AG09319 (cell line): ENCODE measurements around the gene SCN4A.

Experiments
- DNase-seq: peaks from one replicate; pipeline ENCODE4 v3.0.0-alpha.2; 2010; ENCODE audit warnings: low read depth; ENCODE audit errors: extremely low read depth
- TF ChIP-seq, protein P1 (sequence below): IDR thresholded peaks from 2 replicates; pipeline ENCODE4 v1.5.1; 2011; ENCODE audit warnings: low read depth, mild to moderate bottlenecking, inconsistent platforms, low read length, moderate library complexity

Gene SCN4A

DNA sequence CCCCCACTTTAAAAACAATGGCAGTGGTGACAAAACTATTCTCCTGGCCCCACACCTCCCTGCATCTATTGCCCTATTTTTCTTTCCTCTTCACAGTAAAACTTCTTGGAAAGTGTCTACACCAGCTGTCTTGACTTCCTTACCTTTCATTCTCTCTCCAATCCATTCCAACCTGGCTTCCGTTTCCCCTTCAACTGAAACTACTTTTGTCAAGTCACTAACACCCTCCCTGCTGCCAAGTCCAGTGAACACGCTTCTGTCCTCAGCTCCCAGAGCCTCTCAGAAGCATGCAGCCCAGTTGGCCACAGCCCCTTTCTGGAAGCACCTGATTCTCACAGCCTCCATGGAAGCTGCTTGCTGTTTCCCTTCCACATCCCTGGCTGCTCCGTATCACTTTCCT is 4.0 kb upstream of the SCN4A start:
- TF ChIP-seq, protein P1, sequence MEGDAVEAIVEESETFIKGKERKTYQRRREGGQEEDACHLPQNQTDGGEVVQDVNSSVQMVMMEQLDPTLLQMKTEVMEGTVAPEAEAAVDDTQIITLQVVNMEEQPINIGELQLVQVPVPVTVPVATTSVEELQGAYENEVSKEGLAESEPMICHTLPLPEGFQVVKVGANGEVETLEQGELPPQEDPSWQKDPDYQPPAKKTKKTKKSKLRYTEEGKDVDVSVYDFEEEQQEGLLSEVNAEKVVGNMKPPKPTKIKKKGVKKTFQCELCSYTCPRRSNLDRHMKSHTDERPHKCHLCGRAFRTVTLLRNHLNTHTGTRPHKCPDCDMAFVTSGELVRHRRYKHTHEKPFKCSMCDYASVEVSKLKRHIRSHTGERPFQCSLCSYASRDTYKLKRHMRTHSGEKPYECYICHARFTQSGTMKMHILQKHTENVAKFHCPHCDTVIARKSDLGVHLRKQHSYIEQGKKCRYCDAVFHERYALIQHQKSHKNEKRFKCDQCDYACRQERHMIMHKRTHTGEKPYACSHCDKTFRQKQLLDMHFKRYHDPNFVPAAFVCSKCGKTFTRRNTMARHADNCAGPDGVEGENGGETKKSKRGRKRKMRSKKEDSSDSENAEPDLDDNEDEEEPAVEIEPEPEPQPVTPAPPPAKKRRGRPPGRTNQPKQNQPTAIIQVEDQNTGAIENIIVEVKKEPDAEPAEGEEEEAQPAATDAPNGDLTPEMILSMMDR: no peak
- DNase-seq: no peak

DNA sequence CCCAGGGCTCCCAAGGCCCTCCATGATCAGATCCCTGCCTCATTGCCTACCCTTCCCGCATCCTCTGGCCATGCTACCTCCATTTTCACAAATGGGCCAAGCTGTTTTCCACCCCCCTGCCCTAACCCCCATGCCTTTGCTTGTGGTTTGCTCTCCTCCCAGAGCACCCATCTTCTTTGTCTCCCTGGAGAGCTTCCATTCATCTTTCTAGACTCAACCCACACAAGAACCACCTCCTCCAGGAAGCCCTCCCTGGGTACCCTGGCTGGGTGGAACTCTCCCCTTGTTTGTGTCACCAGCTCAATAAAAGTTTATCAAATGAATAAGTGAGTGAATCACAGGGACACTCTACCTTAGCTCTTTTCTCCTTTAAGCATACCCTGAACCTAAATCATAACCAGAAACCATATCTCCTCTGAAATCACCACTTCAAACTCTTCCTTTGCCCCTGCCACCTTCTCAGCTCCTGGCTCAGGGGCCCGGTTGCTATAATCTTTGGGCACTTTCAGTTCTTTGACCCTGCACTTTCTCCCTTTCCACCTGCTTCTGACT is 2.9 kb upstream of the SCN4A start:
- DNase-seq: no peak
- TF ChIP-seq, protein P1: no peak

GRCh38 chr17:63974594-63975192 is 2.0 kb upstream of the SCN4A start:
- TF ChIP-seq, protein P1: no peak
- DNase-seq: no peak

DNA sequence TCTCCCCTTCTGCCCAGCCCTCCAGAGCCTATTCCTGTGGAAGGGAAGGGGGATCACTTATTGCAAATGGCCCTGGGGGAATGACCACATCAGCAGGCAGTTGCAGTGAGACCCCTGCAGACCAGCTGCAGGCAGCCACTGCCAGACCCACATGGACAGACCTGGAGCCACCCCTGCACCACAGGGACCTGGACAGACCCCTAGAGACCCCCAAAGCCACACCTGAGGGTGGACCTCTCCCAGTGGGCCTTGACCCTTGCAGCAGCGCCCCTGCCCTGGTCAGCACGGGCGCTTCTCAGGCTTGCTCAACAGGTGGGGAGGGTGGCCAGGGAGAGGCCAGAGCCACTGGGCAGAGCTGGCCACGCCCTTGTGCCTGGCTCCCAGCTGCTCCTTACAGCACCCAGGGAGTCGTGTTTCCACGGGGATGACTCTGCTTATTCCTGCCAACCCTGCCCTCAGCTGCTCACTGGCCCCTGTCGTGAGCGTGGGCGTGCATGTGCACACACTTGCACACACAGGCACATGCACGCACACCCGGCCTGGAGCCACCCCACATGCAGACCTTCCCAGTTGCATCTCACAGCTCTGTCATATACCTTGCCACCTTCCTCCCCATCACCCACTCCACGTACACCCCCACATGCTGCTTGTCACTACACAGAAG is 1.3 kb upstream of the SCN4A start:
- TF ChIP-seq, protein P1: no peak
- DNase-seq: no peak

- TF ChIP-seq, protein P1: no peak
- no peak for DNase-seq
Measured at GRCh38 chr17:63973247-63973646, 529 bp upstream of the SCN4A start.

DNA sequence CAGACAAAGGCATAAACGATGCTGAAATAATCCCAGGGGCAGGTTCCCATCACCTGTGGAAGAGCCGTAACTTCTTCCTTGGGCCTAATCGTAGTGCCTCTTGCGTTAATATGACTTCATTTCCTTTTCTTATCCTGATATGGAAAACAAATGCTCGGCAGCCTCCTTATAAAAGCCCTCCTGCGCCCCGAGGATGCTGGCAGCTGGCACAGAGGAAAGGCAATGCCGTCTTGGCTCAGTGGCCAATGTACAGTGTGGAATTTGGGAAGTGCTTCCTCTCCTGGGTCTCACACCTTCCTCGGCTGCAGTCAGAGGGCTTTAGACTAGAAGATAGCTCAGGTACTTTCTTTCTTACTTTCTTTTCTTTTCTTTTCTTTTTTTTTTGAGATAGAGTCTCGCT is 3.4 kb downstream of the SCN4A start:
- DNase-seq: no peak
- TF ChIP-seq, protein P1: no peak

DNA sequence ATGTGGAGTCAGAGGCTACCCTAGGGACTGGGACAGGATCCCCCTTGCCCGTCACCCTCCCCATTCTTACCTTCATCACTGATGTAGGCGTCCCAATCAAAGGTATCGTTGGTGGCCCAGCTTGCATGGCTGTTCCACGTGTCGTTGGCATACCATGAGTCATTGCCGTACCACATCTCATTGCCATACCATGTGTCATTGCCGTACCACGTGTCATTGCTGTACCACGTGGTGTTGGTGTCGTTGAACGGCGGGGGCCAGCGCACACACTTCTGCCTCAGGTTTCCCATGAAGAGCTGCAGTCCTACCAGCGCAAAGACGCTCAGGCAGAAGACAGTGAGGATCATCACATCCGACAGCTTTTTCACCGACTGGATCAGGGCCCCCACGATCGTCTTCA is 4.8 kb downstream of the SCN4A start:
- no peak for DNase-seq

More for the DNA sequence above, 4.8 kb downstream of the SCN4A start:
- TF ChIP-seq, protein P1: no peak
